Chondrocyte (in vitro differentiated cells): ENCODE data around the gene RAB11FIP3. TPM values are rescaled to one million over a fixed set of nuclear protein-coding genes. Genes with fewer than 3 reads are reported as not detected.

Experiments
- DNase-seq: peaks from one replicate; pipeline ENCODE4 v3.0.0; 2021; ENCODE audit warnings: mixed read lengths, low spot score
- H3K27ac Mint-ChIP-seq: one replicate; pipeline ENCODE4 v1.8.0; 2021; ENCODE audit warnings: mild to moderate bottlenecking, moderate library complexity, mixed read lengths; ENCODE audit not compliant: unreplicated experiment
- H3K27me3 Mint-ChIP-seq: 2 replicates; pipeline ENCODE4 v1.8.0; 2021; ENCODE audit warnings: low read depth, mixed read lengths
- H3K36me3 Mint-ChIP-seq: 2 replicates; pipeline ENCODE4 v1.8.0; 2021; ENCODE audit warnings: low read depth, mixed read lengths
- H3K4me1 Mint-ChIP-seq: 2 replicates; pipeline ENCODE4 v1.8.0; 2021; ENCODE audit warnings: low read depth, mild to moderate bottlenecking, mixed read lengths
- H3K4me3 Mint-ChIP-seq: one replicate; pipeline ENCODE4 v1.8.0; 2021; ENCODE audit warnings: mild to moderate bottlenecking, moderate library complexity, mixed read lengths; ENCODE audit not compliant: unreplicated experiment
- H3K9me3 Mint-ChIP-seq: 2 replicates; pipeline ENCODE4 v1.8.0; 2021; ENCODE audit warnings: low read depth, mixed read lengths
- CTCF ChIP-seq: fragments of 200-600 bp; sonication (generic); IDR thresholded peaks from 2 replicates; pipeline ENCODE4 v1.5.0; 2021; ENCODE audit warnings: antibody characterized with exemption, mild to moderate bottlenecking, moderate library complexity
- total RNA-seq: library from RNA; stranded (reverse); gene quantifications from 3 replicates; pipeline ENCODE4 v1.2.1, GENCODE V29; 2021

Gene RAB11FIP3
- total RNA-seq, 1 donor from 2014 or later: 45.1 TPM

DNA sequence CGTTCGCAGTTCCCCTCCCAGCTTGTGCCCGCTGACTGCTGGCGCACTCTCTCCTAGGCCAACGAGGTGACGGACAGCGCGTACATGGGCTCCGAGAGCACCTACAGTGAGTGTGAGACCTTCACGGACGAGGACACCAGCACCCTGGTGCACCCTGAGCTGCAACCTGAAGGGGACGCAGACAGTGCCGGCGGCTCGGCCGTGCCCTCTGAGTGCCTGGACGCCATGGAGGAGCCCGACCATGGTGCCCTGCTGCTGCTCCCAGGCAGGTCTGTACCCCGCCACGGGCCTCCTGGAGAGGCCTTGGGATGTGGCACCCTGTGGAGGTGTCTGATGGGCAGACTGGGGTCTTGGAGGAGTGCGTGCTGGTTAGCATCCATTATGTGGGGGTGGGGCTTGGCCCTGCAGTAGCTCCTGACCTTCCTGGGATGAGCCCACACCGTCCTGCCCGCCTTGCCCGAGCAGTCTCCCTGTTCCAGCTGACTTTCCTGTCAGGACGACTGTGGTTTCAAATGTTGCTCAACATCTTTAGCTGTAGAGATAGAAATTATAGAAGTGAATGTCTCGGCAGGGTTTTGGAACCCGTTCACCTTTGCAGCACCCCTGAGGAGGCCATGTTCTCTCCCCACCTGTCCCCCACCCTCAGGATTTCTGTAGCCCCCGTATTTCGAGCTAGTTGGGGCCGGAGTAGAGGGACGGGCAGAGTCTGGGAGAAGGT is 57.2 kb downstream of the RAB11FIP3 start:
- peaks cover 3% of the 10 kb centered on the region for H3K4me1 Mint-ChIP-seq
- no peak for DNase-seq
- H3K36me3 Mint-ChIP-seq: peaks cover 2% of the 10 kb centered on the region
- TF ChIP-seq CTCF: no peak
- no peaks in the 10 kb centered on the region for H3K9me3 Mint-ChIP-seq
- no peaks in the 10 kb centered on the region for H3K27me3 Mint-ChIP-seq
- no peak overlapping the region for H3K4me3 Mint-ChIP-seq
- no peak overlapping the region for H3K27ac Mint-ChIP-seq

GRCh38 chr16:483341-484075 is 58.1 kb downstream of the RAB11FIP3 start:
- Mint-ChIP-seq H3K36me3 (peaks cover 4% of the 10 kb centered on the region), H3K9me3 (no peaks in the 10 kb centered on the region), H3K4me1 (peaks cover 3% of the 10 kb centered on the region), H3K27ac (peak overlapping the region; percentile 12), H3K27me3 (no peaks in the 10 kb centered on the region), H3K4me3 (no peak overlapping the region)
- no peak for DNase-seq
- TF ChIP-seq CTCF: no peak

GRCh38 chr16:489606-490005 is 64.2 kb downstream of the RAB11FIP3 start:
- no peak overlapping the region for H3K27ac Mint-ChIP-seq
- peaks cover 14% of the 10 kb centered on the region for H3K36me3 Mint-ChIP-seq
- no peak overlapping the region for H3K4me3 Mint-ChIP-seq

DNA sequence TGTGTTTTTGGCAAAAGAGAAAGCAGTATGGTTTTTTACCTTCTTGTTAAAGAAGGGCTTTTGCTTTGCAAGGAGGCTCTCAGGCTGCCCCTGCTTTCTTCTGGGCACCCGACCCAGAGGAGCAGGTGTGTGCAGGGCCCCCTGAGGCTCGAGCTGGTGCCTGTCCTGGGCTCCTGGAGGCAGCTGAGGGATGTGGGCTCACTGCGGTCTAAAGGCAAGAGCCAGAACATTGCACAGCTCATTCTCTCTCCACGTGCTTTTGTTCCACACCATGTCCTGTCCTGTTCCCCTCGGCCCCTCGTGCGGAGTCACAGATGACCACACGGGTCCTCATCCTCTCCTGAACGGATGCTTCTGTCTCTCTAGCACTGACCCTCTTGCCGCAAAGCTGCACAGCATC is 65.3 kb downstream of the RAB11FIP3 start:
- Mint-ChIP-seq H3K27ac (no peak overlapping the region), H3K9me3 (no peaks in the 10 kb centered on the region), H3K36me3 (peaks cover 14% of the 10 kb centered on the region), H3K27me3 (no peaks in the 10 kb centered on the region), H3K4me3 (no peak overlapping the region), H3K4me1 (peaks cover 8% of the 10 kb centered on the region)
- no peak for TF ChIP-seq CTCF
- DNase-seq: no peak

More at GRCh38 chr16:489606-490005, 64.2 kb downstream of the RAB11FIP3 start:
- Mint-ChIP-seq H3K27me3 (no peaks in the 10 kb centered on the region), H3K9me3 (no peaks in the 10 kb centered on the region), H3K4me1 (peaks cover 8% of the 10 kb centered on the region)
- no peak for DNase-seq
- TF ChIP-seq CTCF: no peak

DNA sequence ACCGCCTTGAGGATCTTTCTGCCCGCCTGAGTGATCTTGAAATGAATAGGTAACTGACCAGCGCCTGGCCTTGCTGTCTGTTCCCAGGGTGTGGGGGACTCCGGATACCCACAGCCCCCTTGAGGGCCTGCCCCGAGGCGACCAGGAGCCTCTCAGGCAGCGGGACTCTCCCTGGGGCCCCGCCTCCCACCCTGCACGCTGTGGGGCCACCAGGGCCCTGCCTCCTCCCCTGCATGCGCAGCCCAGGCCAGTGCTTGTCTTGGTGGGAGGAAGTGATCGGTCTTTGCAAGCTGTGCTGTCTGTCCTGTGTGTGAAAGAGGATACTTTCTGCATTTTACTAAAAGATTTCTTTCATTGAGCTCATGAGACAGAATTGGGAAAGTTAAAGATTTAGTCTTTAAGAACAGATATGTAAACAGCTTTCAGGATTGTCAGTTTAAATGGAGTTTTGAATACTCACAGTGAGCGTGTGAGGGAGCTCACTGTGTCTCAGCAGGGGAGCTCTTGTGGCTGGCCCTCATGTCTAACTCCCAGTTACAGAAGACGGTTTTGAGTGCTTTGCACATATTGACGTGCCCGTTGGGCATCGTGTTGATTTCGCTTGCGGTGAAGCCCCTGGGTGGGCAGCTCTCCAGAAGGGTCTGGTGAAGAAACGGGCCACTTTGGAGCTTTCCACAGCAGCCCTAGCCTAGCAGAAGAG is 65.9 kb downstream of the RAB11FIP3 start:
- no peak for TF ChIP-seq CTCF
- Mint-ChIP-seq H3K27me3 (no peaks in the 10 kb centered on the region), H3K4me3 (no peak overlapping the region), H3K36me3 (peaks cover 14% of the 10 kb centered on the region), H3K4me1 (peaks cover 8% of the 10 kb centered on the region), H3K9me3 (no peaks in the 10 kb centered on the region), H3K27ac (no peak overlapping the region)
- no peak for DNase-seq
